PC-9 (cell line): ENCODE measurements around the gene MORN5.

Source experiments
- EZH2 ChIP-seq: fragments of 200-600 bp; sonication (generic); IDR thresholded peaks from 2 replicates; pipeline ENCODE4 v1.8.0; 2017; ENCODE audit warnings: antibody characterized with exemption, low read depth
- TF ChIP-seq, protein P1 (sequence below): fragments of 200-600 bp; sonication (generic); conservative IDR thresholded peaks from 2 replicates; pipeline ENCODE4 v1.6.1; 2017; ENCODE audit warnings: mixed run types, antibody characterized with exemption, mild to moderate bottlenecking, moderate library complexity

DNA sequence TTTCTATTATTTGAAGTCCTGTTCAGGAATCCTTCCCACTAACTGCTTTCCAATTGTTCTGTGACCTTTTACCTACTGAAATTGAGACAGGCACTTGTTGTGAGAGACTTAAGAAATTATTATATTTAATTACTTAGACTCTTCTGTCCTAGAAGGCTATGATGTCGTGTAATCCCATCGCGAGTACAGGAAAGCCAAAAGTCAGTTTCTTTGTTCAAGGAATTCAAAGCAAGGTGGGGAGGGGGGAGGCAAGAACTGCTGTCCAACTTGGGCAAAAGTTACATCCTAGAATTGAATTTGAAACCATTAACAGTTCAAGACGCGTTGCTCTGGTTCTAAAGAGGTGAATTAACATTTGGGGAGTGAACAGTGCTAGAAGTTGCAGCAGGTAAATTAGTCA lies 18.0 kb upstream of the MORN5 start:
- TF ChIP-seq, protein P1, sequence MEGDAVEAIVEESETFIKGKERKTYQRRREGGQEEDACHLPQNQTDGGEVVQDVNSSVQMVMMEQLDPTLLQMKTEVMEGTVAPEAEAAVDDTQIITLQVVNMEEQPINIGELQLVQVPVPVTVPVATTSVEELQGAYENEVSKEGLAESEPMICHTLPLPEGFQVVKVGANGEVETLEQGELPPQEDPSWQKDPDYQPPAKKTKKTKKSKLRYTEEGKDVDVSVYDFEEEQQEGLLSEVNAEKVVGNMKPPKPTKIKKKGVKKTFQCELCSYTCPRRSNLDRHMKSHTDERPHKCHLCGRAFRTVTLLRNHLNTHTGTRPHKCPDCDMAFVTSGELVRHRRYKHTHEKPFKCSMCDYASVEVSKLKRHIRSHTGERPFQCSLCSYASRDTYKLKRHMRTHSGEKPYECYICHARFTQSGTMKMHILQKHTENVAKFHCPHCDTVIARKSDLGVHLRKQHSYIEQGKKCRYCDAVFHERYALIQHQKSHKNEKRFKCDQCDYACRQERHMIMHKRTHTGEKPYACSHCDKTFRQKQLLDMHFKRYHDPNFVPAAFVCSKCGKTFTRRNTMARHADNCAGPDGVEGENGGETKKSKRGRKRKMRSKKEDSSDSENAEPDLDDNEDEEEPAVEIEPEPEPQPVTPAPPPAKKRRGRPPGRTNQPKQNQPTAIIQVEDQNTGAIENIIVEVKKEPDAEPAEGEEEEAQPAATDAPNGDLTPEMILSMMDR, result no peak
- no peak for TF ChIP-seq EZH2
